NCI-H1694 treated with DMSO at 0.1 percent for 48 hours (cell line): ENCODE measurements around the gene KMT5C.
"Not testable (repeated sequence)": the region's sequence is repeated elsewhere in the genome, so short reads cannot be mapped to it uniquely, and the experiment has no call there.

Experiments used
- DNase-seq: peaks from one replicate; lab custom pipeline; 2025; lab: John Stamatoyannopoulos, UW

KMT5C gene

DNA sequence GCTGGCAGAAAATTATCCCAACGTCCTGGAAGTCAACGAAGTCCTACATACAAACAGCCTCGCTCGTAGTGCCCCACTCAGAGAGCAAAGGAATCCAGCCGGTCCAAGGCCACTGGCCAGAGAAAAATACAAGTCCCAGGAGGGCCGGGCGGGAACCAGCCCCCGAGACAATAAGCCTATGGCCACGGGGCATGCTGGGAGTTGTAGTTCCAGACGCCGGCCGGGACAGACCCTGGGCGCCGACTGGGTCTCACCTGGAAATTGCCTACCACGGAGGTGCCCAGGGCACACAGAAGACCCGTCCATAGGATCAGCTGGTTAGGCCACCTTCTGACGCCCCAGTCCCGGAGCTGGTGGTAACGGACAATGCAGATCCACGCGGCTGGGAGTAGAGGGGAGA, 19.9 kb upstream of the KMT5C start:
- DNase-seq, result no peak

DNA sequence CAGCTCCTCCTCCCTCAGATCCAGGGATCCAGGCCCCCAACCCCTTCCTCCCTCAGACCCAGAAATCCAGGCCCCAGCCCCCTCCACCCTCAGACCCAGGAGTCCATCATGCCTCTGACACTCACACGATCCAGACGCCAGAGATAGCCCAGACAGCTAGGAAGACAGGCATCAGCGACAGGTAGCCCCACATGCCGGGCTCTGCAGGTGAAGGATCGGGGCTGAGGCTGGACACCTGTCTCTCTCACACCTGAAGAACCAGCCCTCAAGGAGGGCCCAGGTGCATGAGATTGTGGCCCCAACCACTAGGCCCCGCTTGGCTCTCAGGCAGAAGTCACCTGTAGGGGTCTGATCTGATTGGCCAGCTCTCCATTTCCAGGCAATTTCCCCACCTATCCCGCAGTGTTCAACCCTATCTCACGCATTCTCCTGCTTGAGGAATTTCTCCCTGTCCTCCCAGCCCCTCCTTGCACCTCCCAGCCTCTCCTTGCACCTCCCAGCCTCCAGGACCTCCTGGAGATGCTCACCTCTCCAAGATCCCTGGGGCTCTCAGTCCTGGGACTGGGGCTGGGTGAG, 18.7 kb upstream of the KMT5C start:
- no peak for DNase-seq

DNA sequence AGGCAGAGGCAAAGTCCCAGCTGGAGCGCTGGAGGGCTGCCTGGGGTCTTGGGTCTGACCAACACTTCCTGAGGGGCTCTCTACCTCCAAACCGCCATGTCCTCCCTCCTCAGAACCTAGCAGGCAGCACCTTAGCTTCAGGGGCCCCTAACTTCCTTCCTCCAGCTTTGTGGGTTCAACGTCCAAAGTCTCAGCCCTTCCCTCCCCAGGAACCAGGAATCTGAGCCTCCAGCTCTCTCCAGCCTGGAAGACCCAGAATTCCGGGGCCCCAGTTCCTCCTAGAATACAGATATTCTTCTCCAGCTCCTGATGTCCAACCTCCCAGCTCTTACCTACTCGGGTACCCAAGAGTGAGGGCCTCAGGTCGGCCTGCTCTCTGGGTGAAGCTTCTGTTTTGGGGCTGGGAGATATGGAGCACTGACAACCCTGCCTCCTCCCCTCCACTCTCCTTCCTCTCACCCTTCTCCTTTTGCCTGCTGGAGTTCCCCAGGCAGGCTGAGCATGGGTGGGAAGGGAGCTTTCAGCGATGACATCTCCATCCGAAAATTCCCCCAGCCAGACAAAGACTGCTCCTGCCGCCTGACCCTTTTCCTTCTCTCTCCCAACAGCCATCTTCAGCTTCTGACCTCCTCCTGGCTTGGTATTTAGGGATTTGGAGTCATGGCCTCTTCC, 18.1 kb upstream of the KMT5C start:
- no peak for DNase-seq

DNA sequence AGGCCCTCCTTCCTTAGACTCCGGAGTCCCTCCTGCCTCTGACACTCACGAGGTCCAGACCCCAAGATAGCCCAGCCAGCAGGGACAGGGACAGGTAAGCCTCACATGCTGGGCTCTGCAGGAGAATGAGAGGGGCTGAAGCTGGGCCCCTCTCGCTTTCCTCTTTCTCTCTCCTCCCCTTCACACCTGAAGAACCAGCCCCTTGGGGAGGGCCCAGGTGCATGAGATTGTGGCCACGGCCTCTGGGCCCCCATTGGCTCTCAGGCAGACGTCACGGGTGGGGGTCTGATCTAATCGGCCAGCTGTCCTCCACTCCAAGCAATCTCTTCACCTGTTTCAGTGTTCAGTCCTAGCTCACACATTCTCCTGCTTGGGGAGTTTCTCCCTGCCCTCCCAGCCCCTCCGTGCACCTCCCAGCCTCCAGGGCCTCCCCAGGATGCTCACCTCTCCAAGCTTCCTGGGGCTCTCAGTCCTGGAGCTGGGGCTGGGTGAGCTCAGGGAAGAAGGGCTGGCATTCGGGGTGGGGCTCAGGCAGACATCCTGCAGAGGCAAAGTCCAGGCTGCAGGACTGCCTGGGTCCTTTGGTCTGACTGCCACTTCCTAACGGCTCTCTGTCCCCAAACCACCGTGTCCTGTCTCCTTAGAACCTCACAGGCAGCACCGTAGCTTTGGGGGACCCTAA, 17.3 kb upstream of the KMT5C start:
- DNase-seq, result no peak

DNA sequence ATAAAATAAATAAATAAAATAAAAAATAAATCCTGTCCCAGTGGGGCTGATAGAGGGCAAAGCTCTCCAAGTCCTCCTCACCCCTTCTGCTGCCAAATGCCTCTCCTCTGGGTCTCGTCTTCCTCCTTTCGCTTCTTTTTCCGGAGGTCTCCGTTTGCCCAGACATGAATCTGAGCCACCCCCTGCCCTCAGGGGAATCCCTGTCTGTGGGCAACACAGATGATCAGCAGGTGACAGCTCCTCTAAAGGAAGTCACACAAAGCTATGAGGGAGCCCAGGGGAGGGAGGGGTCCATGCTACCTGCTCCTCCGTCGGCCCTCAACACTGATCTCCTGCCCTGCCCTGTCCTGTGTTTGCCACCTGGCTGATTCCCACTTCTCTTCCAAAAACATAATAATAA, 15.0 kb upstream of the KMT5C start:
- no peak for DNase-seq

DNA sequence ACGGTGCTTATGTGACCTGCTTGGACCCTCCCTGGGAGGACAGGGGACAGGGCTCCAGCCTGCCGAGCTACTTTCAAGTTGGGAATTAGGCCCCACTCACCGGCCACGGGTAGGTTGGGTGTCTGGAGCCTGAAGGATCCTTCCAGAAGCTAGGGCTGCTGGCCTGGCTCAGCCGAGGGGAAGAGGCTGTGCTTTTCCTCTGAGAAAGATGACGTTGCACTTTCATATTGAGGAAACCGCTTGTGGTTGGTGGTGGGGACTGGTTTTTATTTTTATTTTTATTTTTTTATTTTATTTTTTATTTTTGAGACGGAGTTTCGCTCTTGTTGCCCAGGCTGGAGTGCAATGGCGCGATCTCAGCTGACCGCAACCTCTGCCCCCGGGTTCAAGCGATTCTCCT, 14.5 kb upstream of the KMT5C start, which contains the start of gene TMEM150B:
TSS of gene TMEM150B (minus strand) at position 170 of the 400 bp plus-strand sequence. CDS start 4,305 bp downstream, outside the sequence.
- no peak for DNase-seq

DNA sequence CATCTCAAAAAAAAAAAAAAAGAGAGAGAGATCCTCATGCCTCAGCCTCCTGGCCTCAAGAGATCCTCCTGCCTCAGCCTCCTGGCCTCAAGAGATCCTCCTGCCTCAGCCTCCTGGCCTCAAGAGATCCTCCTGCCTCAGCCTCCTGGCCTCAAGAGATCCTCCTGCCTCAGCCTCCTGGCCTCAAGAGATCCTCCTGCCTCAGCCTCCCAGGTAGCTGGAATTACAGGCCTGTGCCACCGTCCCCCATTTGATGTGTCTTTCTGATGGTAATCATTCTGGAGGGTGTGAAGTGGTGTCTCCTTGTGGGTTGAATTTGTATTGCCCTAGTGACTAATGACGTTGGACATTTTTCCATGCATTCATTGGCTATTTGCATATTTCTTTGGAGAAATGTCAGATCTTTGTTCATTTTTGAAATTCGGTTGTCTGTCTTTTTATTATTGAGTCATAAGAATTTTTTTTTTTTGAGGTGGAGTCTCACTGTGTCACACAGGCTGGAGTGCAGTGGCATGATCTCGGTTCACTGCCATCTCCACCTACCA, 10.8 kb upstream of the KMT5C start:
- not testable (repeated sequence) for DNase-seq

DNA sequence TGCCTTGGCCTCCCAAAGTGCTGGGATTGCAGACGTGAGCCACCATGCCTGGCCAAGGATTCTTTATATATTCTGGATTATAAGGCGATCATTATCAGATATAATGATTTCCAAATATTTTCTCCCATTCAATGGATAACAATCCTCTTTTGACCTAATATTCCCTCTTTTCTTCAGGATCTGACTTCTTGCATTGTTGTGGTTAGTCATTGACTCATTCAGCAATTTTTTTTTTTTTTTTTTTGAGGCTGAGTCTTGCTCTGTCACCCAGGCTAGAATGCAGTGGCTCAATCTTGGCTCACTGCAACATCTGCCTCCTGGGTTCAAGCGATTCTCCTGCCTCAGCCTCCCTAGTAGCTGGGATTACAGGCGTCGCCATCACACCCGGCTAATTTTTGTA, 9.9 kb upstream of the KMT5C start:
- not testable (repeated sequence) for DNase-seq

DNA sequence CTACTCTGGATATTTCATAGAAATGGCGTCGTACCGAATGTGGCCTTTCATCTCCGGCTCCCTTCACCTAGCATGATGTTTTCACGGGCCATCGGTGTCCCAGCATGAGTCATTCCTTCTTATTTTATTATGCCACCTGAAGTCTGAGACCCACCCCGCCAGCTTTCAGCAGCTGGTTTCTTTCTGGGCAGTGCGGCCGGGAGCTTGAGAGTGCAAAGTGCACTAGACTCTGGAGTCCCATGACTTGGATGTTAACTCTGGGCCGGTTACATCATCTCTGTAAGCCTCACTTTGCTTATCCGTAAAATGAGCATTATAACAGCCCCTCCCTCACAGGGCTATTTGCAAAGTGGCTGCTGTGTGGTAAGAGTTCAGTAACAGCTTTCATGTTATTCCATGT, 5.8 kb upstream of the KMT5C start:
- no peak for DNase-seq

DNA sequence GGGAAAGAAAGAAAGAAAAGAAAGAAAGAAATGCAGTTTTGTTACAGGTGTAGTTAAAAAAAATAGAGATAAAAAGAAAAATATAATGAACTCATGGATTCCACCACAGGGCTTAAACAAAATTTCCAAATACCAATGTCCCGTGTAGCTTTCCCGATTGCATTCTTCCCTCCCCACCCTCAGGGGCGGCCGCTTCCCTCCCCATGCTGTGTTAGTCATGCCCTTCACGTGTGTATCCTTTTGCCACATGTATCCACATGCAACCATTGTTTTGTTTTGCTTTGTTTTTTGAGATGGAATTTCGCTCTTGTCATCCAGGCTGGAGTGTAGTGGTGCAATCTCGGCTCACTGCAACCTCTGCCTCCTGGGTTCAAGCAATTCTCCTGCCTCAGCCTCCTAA, 3.6 kb upstream of the KMT5C start:
- no peak for DNase-seq

DNA sequence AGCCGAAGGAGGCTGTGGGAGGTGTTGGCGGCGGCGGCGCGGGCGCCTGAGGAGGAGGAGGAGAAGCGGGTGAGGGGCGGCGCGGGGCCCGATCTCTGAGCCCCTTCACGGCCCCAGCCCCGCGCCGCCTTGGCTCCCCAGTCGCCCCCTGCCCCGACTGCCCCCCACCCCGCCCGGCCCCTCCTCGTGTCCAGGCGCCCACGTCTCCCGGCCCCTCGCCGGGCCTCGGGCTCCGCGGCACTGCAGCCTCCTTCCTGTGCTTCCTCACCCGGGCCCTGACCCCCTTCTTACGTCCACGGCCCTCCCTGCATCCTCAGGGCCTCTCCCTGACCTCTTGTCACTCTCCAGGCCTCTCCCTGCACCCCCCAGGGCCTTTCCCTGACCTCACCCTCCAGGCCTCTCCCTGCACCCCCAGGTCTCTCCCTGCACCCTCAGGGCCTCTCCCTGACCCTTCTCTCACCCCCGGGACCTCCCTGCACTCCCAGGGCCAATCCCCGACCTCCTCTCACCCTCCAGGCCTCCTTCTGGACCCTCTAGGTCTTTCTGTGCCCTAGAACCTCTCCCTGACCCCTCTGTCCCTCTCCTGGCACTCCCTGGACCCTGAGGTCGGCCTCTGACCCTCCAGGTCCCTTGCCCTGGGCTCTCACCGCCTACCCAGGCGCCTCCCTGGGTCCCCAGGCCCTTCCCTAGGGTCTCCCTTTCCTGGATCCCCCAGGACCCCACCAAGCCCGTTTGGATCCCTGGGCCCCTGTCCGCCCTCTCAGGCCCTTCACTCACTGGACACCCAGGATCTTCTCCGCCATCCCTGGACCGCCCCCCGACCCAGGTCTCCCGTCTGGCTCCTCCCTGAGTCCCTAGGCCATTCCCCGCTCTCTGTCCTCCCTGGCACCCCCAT, 460 bp downstream of the KMT5C start:
- DNase-seq, result no peak

DNA sequence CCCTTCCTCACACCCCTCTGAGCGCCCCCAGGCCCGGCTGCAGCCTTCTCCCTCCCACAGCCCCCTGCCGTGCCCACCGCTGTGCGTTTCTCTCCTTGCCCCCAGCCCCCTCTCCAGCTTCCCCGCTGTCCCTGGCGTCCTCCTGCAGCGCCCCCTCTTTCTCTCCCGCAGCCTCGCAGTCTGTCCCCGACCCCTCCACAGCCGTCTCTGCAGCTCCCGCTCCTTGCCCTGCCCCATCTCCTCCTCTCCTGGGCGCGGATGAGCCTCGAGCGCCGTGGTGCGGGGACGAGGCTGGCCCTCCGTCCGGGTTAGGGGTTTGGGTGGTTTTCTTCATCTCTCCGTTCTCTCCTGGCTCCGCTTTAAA, 1.1 kb downstream of the KMT5C start:
- DNase-seq, result no peak

DNA sequence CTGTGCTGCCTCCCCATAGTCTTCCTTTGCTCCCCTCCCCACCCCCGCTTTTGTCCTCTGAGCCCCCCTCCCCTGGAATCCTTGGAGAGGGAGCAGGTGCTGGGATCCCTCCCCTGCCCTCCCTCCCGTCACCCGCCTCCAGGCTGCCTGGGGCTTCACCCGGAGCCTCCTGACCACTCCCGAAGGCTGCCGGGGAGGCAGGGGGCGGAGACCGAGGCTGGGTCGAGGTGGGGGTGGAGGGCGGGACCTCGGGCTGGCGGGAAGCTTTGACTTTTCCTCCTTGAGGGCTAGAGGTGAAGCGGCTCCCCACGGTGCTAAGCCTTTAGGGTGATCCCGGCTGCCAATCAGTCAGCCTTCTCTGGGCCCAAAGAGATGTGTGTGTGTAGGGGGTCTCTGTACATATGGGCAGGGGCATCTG, 1.5 kb downstream of the KMT5C start:
- DNase-seq, result peak; percentile 32

DNA sequence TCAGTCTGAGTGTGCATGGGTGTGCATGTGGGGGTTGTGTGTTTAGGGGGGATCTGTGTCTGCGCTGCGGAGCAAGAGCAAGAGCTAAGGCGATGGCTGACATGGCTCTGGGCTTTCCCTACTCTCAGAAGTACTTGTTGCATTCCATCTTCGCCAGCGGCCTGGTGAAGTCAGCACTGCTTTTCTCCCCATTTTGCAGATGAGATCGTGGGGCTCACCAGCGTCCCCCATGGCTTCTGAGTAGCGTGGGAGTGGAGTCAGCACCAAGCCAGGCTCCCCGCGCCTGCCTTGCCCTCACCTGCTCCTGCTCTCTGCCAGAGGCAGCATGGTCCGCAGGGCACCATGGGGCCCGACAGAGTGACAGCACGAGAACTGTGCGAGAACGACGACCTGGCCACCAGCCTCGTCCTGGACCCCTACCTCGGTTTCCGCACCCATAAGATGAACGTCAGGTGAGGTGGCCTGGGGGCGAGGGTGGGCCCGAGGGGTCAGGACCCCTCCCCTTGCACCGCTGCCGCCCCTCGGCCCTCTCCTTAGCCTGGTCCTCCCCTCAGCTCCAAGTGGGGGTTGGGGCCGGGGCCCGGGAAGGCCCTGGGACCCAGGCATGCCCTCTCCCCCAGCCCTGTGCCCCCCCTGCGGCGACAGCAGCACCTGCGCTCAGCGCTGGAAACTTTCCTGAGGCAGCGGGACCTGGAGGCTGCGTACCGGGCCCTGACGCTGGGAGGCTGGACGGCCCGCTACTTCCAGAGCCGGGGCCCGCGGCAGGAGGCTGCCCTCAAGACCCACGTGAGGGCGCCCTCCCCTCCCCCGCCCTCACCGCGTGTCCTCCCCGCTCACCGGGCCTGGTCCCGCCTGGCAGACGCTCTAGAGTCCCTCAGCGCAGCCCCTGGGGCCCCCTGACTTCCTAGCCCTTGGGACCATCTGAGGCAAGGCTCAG, 2.2 kb downstream of the KMT5C start:
- no peak for DNase-seq

DNA sequence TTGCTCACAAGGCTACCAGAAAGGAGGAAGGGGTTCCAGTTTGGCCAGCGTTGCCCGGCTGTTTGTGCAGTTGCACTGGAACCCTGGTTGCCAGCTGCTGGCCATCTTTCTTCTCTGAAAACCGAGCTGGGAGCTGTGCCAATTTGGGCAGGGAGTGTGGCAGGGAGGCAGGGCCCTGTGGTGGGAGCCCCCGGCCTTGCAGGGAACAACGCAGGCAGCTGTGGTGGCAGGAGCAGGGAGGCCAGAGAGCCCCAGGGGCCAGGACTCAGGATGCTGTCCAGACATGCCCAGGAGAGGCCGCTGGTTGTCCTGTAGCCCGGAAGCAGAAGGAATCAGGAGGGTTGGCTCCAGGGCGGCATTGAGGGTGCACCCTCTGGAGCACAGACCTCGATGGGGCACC, 4.8 kb downstream of the KMT5C start:
- peak; percentile 17 for DNase-seq

DNA sequence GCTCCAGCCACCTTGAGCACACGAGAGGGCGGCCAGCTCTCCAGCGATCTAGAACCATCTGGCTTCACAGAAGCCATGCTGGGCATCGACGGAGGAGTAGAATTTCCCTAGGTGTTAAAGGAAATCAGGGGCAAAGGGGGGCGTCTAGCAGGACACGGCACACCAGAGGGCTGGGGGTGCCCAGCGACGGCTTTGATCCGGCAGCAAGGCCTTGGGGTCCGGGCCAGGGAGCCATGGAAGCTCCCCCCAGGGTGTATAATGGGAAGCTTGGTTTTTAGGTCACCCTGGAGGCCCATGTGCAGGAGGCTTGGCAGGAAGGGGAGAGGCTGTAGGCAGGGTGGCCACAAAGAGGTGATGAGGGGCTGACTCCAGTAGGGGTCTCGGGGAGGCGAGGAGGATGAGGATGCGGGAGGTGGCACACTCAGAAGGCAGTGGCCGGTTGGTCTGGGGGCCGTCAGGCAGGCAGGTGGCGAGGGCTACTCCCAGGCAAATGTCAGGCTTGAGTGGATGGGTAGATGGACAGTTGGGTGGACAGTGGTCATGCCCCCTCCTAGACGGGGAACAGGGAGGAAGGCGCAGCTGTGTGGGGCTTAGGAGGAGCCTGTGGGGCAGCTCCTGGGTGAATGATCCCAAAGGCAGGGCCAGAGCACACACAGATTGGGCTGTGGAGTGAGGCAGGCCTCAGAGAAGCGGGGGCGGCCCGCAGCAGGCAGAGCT, 5.6 kb downstream of the KMT5C start:
- no peak for DNase-seq

DNA sequence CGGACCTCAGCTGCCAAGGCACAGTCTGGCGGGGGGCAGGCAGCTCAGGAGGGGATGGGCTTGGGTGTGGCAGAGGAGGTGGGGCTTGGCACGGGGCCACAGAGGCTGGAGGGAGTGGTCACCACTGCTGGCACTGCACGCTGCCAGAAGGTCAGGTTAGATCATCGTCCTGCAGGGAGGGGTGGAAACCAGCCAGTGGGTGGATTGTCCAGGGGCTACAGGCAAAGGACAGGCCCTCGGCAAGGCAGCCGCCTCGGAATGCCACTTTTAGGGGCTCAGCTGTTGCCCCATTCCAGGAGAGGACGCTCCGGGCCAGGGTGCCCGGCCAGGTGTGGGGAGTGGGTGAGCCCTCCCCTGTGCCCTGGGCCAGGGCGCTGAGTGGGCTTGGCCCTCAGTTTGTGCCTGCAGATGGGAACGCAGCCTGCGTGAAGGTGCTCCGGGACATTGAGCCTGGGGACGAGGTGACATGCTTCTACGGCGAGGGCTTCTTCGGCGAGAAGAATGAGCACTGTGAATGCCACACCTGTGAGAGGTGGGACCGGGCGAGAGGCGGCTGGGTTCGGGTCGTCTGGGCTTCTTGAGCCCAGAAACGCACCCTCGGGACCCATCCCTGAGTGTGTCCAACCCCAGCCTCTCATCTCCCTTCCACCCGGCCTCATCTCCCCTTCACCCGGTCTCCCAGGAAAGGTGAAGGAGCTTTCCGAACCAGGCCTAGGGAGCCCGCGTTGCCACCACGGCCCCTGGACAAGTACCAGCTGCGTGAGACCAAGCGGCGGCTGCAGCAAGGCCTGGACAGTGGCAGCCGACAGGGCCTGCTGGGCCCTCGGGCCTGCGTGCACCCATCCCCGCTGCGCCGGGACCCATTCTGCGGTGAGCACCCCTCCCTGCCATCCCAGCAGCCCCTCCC, 6.4 kb downstream of the KMT5C start:
- DNase-seq, result no peak

DNA sequence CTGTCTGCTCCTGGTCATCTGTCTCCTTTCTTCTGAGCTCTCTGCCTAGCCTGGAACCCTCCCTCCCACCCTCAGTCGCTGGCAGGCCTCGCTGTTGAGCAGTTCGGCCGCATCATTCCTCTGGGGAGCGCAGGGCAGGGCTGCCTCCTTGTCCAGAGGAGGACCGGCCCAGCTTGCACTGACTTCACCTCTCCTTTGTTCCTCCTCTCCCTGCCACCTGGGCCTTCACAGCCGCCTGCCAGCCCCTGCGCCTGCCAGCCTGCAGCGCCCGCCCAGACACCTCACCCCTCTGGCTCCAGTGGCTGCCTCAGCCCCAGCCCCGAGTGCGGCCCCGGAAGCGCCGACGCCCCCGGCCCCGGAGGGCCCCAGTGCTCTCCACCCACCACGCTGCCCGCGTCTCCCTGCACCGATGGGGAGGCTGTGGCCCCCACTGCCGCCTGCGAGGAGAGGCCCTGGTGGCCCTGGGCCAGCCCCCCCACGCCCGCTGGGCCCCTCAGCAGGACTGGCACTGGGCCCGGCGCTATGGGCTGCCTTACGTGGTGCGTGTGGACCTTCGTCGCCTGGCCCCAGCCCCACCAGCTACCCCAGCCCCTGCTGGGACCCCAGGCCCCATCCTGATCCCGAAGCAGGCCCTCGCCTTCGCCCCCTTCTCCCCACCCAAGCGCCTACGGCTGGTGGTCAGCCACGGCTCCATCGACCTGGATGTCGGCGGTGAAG, 7.2 kb downstream of the KMT5C start:
- no peak for DNase-seq
